ENCODE measurements around the gene TINAG.

TINAG gene

GRCh38 chr6:54286141-54286540 lies 22.1 kb upstream of the TINAG start:
- Histone ChIP-seq H3K4me3 (ENCODE audit: insufficient read depth, low read length, poor library complexity, severe bottlenecking) (no peak overlapping the region), H3K4me2 (ENCODE audit: low read depth, low read length, poor library complexity, severe bottlenecking) (no peak overlapping the region), H3K9me3 (ENCODE audit: insufficient read depth, low read length) (no peaks in the 10 kb centered on the region), H3K27me3 (ENCODE audit: low read length) (no peaks in the 10 kb centered on the region), H3K9me2 (replicated peaks; ENCODE audit: insufficient read depth, low read length) (no peaks in the 10 kb centered on the region), H3K9ac (ENCODE audit: low read length) (no peak overlapping the region), H3F3A (ENCODE audit: insufficient read depth) (no peaks in the 10 kb centered on the region), H3K27ac (ENCODE audit: low read depth, low read length) (no peak overlapping the region), H3K79me2 (ENCODE audit: insufficient read depth, low read length) (no peaks in the 10 kb centered on the region), H3K36me3 (ENCODE audit: low read length) (no peaks in the 10 kb centered on the region), H2AFZ (ENCODE audit: low read depth, low read length, severe bottlenecking) (no peak overlapping the region), H4K20me1 (ENCODE audit: low read depth, low read length) (no peaks in the 10 kb centered on the region)
- TF ChIP-seq, protein P1, sequence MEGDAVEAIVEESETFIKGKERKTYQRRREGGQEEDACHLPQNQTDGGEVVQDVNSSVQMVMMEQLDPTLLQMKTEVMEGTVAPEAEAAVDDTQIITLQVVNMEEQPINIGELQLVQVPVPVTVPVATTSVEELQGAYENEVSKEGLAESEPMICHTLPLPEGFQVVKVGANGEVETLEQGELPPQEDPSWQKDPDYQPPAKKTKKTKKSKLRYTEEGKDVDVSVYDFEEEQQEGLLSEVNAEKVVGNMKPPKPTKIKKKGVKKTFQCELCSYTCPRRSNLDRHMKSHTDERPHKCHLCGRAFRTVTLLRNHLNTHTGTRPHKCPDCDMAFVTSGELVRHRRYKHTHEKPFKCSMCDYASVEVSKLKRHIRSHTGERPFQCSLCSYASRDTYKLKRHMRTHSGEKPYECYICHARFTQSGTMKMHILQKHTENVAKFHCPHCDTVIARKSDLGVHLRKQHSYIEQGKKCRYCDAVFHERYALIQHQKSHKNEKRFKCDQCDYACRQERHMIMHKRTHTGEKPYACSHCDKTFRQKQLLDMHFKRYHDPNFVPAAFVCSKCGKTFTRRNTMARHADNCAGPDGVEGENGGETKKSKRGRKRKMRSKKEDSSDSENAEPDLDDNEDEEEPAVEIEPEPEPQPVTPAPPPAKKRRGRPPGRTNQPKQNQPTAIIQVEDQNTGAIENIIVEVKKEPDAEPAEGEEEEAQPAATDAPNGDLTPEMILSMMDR (IDR thresholded peaks at IDR 0.05; ENCODE audit: insufficient read depth, low read length, poor library complexity, severe bottlenecking) = no peak
- no peak for TF ChIP-seq EZH2phosphoT487 (conservative IDR thresholded peaks at IDR 0.05; ENCODE audit: low read length)

GRCh38 chr6:54288474-54288873 lies 19.8 kb upstream of the TINAG start:
- TF ChIP-seq EZH2phosphoT487 (conservative IDR thresholded peaks at IDR 0.05; ENCODE audit: low read length) = no peak
- TF ChIP-seq, protein P1 (IDR thresholded peaks at IDR 0.05; ENCODE audit: insufficient read depth, low read length, poor library complexity, severe bottlenecking) = no peak
- Histone ChIP-seq H3K36me3 (ENCODE audit: low read length) (no peaks in the 10 kb centered on the region), H3F3A (ENCODE audit: insufficient read depth) (no peaks in the 10 kb centered on the region), H3K9ac (ENCODE audit: low read length) (no peak overlapping the region), H2AFZ (ENCODE audit: low read depth, low read length, severe bottlenecking) (no peak overlapping the region), H3K27me3 (ENCODE audit: low read length) (no peaks in the 10 kb centered on the region), H3K27ac (ENCODE audit: low read depth, low read length) (no peak overlapping the region), H3K79me2 (ENCODE audit: insufficient read depth, low read length) (no peaks in the 10 kb centered on the region), H3K4me3 (ENCODE audit: insufficient read depth, low read length, poor library complexity, severe bottlenecking) (no peak overlapping the region), H3K9me3 (ENCODE audit: insufficient read depth, low read length) (no peaks in the 10 kb centered on the region), H3K4me2 (ENCODE audit: low read depth, low read length, poor library complexity, severe bottlenecking) (no peak overlapping the region), H3K9me2 (replicated peaks; ENCODE audit: insufficient read depth, low read length) (no peaks in the 10 kb centered on the region), H4K20me1 (ENCODE audit: low read depth, low read length) (no peaks in the 10 kb centered on the region)

DNA sequence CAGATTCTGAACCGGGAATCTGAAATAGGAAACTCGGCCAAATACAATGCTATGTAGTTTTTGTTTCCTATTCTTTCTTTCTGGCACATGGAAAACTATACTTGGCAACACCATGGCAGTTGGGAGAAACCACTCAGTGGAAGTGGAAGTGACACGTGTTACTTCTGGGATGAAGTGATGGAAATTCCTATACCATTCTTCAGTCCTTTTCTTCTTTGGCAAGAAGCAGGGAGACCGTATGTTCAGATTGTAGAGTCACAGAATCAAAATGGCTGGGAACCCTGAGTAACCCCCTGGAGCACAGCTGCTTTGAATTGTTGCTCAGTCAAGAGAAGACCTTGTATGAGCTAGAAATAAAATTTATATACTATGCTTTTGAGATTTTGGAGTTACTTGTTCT lies 18.8 kb upstream of the TINAG start:
- Histone ChIP-seq H3F3A (ENCODE audit: insufficient read depth) (no peaks in the 10 kb centered on the region), H3K9me3 (ENCODE audit: insufficient read depth, low read length) (no peaks in the 10 kb centered on the region), H3K36me3 (ENCODE audit: low read length) (no peaks in the 10 kb centered on the region)

More for the DNA sequence above, 18.8 kb upstream of the TINAG start:
- Histone ChIP-seq H3K27me3 (ENCODE audit: low read length) (no peaks in the 10 kb centered on the region), H3K79me2 (ENCODE audit: insufficient read depth, low read length) (no peaks in the 10 kb centered on the region), H3K9ac (ENCODE audit: low read length) (no peak overlapping the region), H3K4me3 (ENCODE audit: insufficient read depth, low read length, poor library complexity, severe bottlenecking) (no peak overlapping the region), H3K4me2 (ENCODE audit: low read depth, low read length, poor library complexity, severe bottlenecking) (no peak overlapping the region), H3K27ac (ENCODE audit: low read depth, low read length) (no peak overlapping the region), H3K9me2 (replicated peaks; ENCODE audit: insufficient read depth, low read length) (no peaks in the 10 kb centered on the region), H4K20me1 (ENCODE audit: low read depth, low read length) (no peaks in the 10 kb centered on the region), H2AFZ (ENCODE audit: low read depth, low read length, severe bottlenecking) (no peak overlapping the region)
- no peak for TF ChIP-seq EZH2phosphoT487 (conservative IDR thresholded peaks at IDR 0.05; ENCODE audit: low read length)
- TF ChIP-seq, protein P1 (IDR thresholded peaks at IDR 0.05; ENCODE audit: insufficient read depth, low read length, poor library complexity, severe bottlenecking) = no peak
